Hematopoietic multipotent progenitor cell treated with erythropoietin and hydrocortisone succinate and interleukin-3 and kit ligand, for 8 days (in vitro differentiated cells): ENCODE measurements around the gene XYLB.

Experiments
- DNase-seq: peaks from one replicate; pipeline ENCODE4 v3.0.0-alpha.2; 2015

XYLB gene

DNA sequence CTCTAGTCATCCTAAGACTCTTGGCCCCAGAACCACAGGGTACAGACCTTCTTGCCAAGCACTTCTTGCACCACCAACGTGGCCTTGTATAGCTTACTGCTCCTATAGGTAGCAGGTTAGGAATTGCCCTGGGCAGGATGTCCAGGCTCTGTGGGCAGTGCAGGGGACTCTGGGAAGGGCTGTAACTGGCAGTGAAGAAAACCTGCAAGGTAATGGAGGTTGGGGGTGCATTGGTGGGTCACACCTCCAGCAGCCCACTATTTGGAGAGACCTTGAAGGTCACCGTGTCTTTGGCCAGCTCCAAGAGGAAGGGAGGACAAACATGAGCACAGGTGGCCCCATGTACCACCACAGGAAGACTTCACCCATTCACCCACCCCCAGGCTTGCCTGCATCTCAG lies 21.3 kb upstream of the XYLB start:
- no peak for DNase-seq

DNA sequence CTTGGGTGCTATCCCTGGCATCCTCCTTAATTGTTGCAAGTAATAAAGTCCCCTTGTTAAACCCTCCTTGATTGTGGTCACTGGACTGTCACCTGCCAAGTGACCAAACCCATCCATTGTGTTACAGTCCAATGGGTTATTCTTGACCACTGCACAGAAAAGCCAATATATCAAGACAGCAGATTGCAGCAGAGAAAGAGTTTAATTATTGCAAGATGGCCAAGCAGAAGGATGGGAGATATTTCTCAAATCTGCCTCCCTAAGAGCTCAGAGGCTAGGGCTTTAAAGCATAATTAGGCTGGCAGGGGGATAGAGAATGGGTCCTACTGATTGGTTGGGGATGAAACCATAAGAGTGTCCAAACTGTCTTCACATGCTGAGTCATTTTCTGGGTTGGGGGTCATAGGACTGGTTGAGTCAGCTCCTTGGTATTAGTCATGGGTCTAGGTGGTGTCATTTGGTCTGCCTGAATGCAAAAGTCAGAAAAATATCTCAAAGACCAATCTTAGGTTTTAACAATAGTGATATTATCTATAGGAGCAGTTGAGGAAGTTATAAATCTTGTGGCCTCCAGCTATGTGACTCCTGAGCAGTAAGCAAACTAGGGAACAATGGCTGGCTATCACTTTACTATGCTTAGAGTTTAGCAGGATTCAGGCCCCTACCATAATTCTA lies 19.1 kb upstream of the XYLB start:
- no peak for DNase-seq

DNA sequence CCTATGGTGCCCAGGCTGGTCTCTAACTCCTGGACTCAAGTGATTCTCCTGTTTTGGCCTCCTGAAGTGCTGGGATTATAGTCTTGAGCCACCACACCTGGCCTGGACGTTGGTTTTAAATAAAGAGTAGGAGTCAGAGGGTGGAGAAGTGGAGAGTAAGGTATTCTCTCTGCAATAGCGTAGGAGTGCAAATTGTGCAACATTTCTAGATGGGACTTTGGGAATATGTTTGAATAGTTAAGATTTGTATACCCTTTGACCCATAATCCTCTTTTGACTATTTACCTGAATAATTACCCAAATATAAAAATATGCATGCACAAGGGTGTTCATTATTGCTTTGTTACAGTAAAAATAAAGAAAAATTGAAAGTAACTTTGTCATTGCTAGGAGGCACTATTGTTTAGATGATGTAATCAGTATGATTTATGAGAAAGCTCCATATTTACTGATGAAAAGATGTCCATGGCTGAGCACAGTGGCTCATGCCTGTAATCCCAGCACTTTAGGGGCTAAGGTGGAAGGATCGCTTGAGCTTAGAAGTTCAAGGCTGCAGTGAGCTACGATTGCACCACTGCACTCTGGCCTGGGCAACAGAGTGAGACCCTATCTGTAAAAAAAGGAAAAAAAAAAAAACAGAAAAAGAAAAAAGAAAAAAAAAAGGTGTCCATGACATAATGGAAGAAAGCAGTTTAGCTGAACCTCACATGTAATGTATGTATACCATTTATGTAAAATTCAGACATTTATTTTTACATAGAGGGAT lies 15.1 kb upstream of the XYLB start:
- no peak for DNase-seq

DNA sequence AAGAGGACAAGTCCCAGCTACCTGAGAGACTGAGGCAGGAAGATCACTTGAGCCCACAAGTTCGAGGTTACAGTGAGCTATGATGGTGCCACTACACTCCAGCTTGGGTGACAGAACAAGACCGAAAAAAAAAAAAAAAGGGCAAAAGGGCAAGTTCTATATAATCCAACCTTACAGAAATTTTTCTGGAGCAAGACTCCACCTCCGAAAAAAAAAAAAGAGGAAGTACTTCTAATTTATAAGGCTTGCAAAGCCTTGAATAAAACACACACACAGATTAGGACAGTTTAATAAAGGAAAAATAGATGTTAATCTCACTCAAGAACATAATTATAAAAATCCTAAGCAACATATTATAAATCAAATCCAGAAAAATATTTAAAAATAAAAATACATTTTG lies 14.4 kb upstream of the XYLB start:
- DNase-seq = no peak

- DNase-seq = no peak
Observed at GRCh38 chr3:38334142-38335055, 12.2 kb upstream of the XYLB start.

DNA sequence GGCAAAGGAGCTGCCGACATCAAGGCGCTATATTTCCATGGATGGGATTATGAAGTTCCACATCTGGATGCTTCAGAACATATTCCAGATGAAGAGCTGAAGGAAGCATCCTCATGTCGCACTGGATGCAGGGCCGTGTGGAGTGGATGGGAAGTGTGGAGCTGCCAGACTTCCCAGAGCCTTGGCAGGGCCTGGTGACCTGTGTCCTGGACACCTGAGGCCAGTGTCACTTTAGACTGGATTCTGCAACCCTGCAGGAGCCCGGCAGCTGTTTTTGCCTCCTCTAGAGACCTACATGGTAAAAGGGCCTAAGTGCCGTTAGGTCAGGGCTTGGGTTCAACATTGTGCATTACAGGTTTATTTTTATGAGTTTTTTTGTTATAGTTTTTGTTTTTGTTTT lies 11.3 kb upstream of the XYLB start:
- no peak for DNase-seq

DNA sequence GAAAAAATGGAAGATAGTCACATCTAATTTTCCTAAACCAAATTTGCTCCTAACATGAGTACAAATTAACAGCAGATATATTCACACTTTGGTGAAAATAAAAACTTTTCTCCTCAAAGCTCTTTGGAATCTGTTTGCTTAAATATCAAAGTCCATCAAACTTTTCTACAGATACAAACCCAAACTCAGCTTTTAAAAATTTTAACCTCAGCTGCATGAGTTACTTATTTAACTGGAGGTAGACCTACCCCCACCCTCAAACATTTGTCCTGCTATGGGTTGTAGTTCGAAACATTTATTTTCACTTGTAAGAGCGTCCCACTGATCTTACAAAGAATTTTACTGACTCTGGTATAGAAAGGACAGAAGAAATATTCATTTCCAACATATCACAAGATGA lies 8.9 kb upstream of the XYLB start:
- DNase-seq = no peak

DNA sequence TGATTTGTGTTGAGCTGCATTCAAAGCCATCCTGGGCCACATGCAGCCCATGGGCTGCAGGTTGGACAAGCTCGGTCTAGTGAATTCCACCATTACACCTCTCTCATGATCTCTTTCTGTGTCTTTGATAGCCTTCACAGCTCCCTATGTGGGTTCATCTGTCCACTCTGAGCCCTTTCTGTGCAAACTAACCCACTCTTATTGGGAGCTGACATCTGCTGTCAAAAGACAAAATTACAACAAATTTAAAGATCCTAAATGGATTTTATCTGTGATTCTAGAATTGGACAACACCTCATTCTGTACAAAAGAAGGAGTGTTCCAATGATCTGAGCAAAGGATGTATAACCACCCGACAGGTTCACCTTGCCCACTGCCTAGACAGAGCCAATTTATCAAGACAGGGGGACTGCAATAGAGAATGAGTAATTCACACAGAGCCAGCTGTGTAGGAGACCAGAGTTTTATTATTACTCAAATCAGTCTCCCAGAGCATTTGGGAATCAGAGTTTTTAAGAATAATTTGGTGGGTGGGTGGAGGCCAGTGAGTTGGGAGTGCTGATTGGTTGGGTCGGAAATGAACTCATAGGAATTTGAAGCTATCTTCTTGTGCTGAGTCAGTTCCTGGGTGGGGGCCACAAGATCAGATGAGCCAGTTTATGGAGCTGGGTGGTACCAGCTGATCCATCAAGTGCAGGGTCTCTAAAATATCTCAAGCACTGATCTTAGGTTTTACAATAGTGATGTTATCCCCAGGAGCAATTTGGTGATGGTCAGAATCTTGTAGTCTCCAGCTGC lies 2.6 kb upstream of the XYLB start:
- peak; percentile 32 for DNase-seq

DNA sequence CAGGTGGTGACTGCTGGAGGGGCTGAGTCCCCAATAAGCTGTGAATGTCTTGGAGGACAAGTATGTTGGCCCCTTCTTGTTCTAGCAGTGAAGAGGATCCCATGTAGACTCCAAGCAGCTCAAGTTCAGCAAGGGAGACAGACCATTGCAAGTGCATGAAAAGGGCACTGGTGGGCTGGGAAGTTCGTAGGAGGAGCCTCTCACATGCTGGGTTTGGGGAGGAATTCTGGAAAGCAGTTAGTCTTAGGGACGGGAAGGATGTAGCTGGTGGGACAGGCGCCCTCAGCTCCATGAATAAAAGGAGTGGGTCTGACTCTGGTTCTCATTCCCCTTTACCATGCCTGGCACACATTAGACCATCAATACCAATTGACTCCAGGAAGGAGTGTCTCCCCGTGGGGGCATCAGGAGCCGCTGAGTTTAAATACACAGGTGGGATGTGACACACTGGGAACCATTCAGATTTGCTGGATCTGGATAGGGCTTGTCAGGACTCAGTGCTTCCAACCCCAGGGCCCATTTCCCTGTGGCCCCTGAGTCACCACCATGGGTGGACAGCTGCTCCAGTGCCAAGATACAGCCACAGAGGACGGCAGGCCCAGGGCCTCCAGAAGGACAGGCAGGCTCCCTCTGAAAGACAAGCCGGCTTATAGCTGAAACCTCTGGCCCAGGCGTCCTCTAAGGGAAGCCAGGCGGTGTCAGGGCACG lies 552 bp upstream of the XYLB start:
- no peak for DNase-seq

- DNase-seq = no peak
Observed at GRCh38 chr3:38347421-38348200, 1.0 kb downstream of the XYLB start.

GRCh38 chr3:38348903-38349302 lies 2.3 kb downstream of the XYLB start:
- no peak for DNase-seq

DNA sequence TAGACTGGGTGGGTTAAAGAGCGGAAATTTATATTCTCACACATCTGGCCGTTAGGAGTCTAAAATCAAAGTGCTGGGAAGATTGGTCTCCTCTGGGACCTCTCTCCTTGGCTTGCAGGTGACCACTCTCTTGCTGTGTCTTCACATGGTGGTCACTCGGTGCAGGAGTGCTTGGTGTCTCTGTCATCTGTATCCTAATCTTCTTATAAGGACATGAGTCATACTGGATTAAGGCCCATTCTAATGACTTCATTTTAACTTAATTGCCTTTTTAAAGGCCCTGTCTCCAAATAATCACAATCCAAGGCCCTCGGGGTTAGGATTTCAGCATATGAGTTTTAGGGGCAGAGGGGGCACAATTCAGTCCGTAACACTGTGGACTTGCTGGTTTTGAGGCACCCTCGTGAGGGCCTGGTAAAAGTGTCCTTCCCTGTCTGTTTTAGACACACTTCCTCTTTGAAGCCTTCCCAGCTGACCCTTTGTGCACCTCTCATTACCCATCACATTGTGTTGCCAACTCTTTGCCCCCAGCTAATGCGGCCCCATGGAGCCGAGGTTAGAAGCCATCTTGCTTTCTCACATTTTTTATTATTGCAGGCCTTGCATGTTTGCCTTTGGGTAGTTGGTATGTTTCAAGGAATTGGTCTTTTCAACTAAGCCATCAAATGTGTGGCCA lies 3.2 kb downstream of the XYLB start:
- DNase-seq = peak; percentile 9

DNA sequence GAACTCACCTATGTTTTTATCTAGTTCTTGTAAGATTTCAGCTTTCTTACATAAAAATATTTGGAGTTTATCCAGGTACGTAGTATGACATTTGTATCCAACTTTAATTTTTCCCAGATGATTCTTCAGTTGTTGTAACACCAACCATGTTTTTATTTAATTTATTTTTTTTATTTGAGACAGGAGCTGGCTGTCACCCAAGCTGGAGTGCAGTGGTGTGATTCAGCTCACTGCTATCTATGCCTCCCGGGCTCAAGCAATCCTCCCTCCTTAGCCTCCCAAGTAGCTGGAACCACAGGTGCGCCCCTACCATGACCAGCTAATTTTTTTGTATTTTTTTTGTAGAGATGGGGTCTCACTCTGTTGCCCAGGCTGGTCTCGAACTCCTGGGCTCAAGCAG lies 6.6 kb downstream of the XYLB start:
- no peak for DNase-seq

GRCh38 chr3:38354588-38355330 lies 8.2 kb downstream of the XYLB start:
- DNase-seq = peak; percentile 95

DNA sequence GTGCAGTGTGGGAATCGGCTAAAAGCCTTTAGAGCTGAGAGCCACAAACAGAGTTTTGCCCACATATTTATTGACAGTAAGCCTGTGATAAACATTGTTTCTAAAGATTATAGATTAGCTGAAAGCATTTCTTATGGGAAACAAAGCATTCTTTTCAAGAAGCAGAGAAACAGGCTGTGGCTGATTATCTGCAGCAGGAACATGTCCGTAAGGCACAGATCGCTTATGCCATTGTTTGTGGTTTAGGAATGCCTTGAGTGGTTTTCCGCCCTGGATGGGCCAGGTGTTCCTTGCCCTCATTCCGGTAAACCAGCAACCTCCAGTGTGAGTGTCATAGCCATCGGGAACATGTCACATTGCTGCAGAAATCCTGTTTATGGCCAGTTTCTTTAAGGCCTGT lies 12.5 kb downstream of the XYLB start:
- DNase-seq = no peak

DNA sequence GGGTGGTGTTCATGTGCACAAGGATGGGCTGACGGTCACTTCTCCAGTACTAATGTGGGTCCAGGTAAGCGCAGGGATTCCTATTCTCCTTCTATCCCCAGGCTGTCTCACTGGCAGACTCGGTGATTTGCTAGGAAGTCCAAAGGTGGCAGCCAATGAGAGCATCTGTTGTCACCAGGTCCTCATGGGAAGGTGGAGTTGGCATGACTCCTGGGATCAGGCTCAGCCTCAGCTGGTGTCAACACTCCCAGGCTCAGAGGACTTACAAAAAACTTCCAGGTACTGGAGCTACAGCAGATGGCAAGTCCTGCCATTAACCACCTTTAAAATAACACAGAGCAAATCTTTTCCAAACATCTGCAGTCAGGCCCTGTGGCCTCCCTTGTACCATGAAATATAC lies 13.8 kb downstream of the XYLB start:
- no peak for DNase-seq

GRCh38 chr3:38361496-38361895 lies 14.9 kb downstream of the XYLB start:
- DNase-seq = no peak

DNA sequence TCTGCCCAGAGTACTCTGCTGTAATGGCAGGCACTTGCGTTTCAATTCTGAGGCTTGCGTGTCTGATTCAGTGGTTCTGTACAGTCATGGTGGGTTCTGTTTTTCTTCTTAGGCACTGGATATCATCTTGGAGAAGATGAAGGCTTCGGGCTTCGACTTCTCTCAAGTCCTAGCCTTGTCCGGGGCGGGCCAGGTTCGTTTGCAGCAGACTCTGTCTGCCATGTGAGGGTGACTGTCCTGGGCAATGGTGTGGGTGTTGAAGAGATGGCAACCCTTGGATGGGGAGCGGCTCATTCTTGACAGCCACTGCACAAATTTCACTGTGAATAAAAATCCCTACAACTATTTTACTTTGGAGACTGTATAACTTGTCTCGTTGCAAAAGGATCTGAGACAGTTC lies 16.2 kb downstream of the XYLB start:
- DNase-seq = no peak

DNA sequence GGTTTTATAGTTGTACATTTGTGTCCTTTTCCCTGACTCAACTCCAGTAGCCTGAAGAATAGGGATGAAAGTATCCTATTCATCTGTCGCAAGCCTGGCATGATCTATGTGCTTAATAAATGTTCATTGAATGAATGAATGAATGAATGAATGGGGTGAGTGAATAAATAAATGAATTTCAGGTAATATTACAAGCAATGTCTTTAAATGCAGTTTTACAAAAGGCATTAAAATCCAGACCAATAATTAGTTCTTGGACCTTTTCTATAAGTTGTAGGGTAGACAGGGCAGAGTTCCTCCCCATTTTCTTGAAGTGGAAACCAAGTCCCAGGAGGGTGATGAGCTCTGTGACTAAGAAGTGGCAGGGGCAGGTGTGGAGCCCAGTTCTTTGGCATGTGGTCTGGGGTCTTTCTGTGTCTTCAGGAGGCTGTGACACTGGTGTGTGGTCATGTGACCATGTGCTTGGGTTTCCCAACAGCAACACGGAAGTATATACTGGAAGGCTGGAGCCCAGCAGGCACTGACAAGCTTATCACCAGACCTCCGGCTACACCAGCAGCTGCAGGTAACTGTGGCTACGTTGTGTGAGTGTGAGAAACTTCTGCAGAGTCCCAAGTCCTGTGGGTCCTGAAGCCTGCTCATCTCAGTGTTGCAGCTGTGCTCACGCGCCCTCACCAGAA lies 18.3 kb downstream of the XYLB start:
- DNase-seq = no peak
